CD14-positive monocyte (primary cell): ENCODE data around the gene NEMP1. TPM values are rescaled to one million over a fixed set of nuclear protein-coding genes. Genes with fewer than 3 reads are reported as not detected.
A peak's percentile ranks its signal among the peaks of the same experiment; 100 is the strongest.

ENCODE experiments used
- DNase-seq, 3 donors: peaks; one replicate each; pipeline ENCODE4 v3.0.0-alpha.2; 2011 to 2022
- H2AFZ ChIP-seq: 2 replicates; pipeline ENCODE4 v1.6.0; 2012; ENCODE audit warnings: mild to moderate bottlenecking, low read depth, low read length, inconsistent platforms; ENCODE audit not compliant: insufficient read depth, poor library complexity, severe bottlenecking
- H3K27ac ChIP-seq, 2 donors: 1 replicate in 1 of 2; 2 replicates in 1 of 2; pipeline ENCODE4 v1.5.1; 2012 to 2013; ENCODE audit warnings: low read length in 2 of 2, control low read depth in 1 of 2, inconsistent platforms in 1 of 2, low read depth in 1 of 2, mild to moderate bottlenecking in 1 of 2
- H3K27me3 ChIP-seq, 2 donors: one replicate each; pipeline versions ENCODE4 v1.6.0 to v1.6.1; 2011 to 2013; ENCODE audit warnings: low read length in 2 of 2; ENCODE audit not compliant: control insufficient read depth in 2 of 2, insufficient read depth in 2 of 2
- H3K36me3 ChIP-seq, 2 donors: replicated peaks in 1 of 2; 1 replicate in 1 of 2; 2 replicates in 1 of 2; pipeline versions ENCODE4 v1.5.1 to v1.6.1; 2012 to 2013; ENCODE audit warnings: low read length in 2 of 2, control low read depth in 1 of 2, inconsistent platforms in 1 of 2, mild to moderate bottlenecking in 1 of 2; ENCODE audit not compliant: insufficient read depth in 2 of 2, control insufficient read depth in 1 of 2
- H3K4me1 ChIP-seq, 2 donors: 1 replicate in 1 of 2; 2 replicates in 1 of 2; pipeline versions ENCODE4 v1.5.1 to v1.6.1; 2012 to 2013; ENCODE audit warnings: low read length in 2 of 2, control low read depth in 1 of 2, inconsistent platforms in 1 of 2, mild to moderate bottlenecking in 1 of 2, moderate library complexity in 1 of 2; ENCODE audit not compliant: insufficient read depth in 2 of 2, control insufficient read depth in 1 of 2
- H3K4me2 ChIP-seq: replicated peaks from 2 replicates; pipeline ENCODE3; 2012; ENCODE audit warnings: low read length, moderate library complexity, mild to moderate bottlenecking; ENCODE audit not compliant: poor library complexity, severe bottlenecking; ENCODE audit errors: extremely low read depth
- H3K4me3 ChIP-seq, 3 experiments: fragments of 200-600 bp in 1 of 3; sonication (generic) in 1 of 3; replicated peaks in 1 of 3; 1 replicate in 2 of 3; 2 replicates in 1 of 3; pipeline ENCODE4 v1.5.1; 2011 to 2013; ENCODE audit warnings: low read length in 3 of 3, mild to moderate bottlenecking in 3 of 3, control low read depth in 2 of 3, low read depth in 2 of 3, inconsistent platforms in 1 of 3, moderate library complexity in 1 of 3
- H3K79me2 ChIP-seq: 2 replicates; pipeline ENCODE4 v1.6.0; 2012; ENCODE audit warnings: mild to moderate bottlenecking, control low read depth, inconsistent platforms, low read length, moderate library complexity; ENCODE audit not compliant: insufficient read depth
- H3K9ac ChIP-seq: 2 replicates; pipeline ENCODE4 v1.6.0; 2017; ENCODE audit warnings: low read length, mild to moderate bottlenecking; ENCODE audit not compliant: insufficient read depth, poor library complexity, severe bottlenecking
- H3K9me3 ChIP-seq, 2 donors: replicated peaks in 1 of 2; 1 replicate in 1 of 2; 2 replicates in 1 of 2; pipeline versions ENCODE4 v1.5.1 to v1.6.1; 2012 to 2013; ENCODE audit warnings: low read length in 2 of 2, control low read depth in 1 of 2; ENCODE audit not compliant: control insufficient read depth in 1 of 2, insufficient read depth in 1 of 2
- H4K20me1 ChIP-seq: 2 replicates; pipeline ENCODE4 v1.6.0; 2012; ENCODE audit warnings: mild to moderate bottlenecking, low read length, control low read depth, moderate library complexity; ENCODE audit not compliant: insufficient read depth
- H3K27ac Mint-ChIP-seq, 7 donors: one replicate each; pipeline ENCODE4 v1.8.0; 2020; ENCODE audit warnings: mild to moderate bottlenecking in 7 of 7, mixed read lengths in 7 of 7, moderate library complexity in 6 of 7, inconsistent platforms in 2 of 7
- H3K27me3 Mint-ChIP-seq, 3 donors: one replicate each; pipeline ENCODE4 v1.8.0; 2021 to 2022; ENCODE audit warnings: low read depth in 3 of 3, mild to moderate bottlenecking in 3 of 3, mixed read lengths in 3 of 3, moderate library complexity in 3 of 3, inconsistent platforms in 1 of 3
- H3K36me3 Mint-ChIP-seq, 2 donors: one replicate each; pipeline ENCODE4 v1.8.0; 2020; ENCODE audit warnings: mixed read lengths in 2 of 2, inconsistent platforms in 1 of 2, mild to moderate bottlenecking in 1 of 2
- H3K4me1 Mint-ChIP-seq: one replicate; pipeline ENCODE4 v1.8.0; 2020; ENCODE audit warnings: mild to moderate bottlenecking, mixed read lengths
- H3K4me3 Mint-ChIP-seq, 2 donors: one replicate each; pipeline ENCODE4 v1.8.0; 2020; ENCODE audit warnings: mild to moderate bottlenecking in 2 of 2, mixed read lengths in 2 of 2, moderate library complexity in 1 of 2
- H3K9me3 Mint-ChIP-seq, 7 donors: one replicate each; pipeline ENCODE4 v1.8.0; 2020 to 2022; ENCODE audit warnings: mixed read lengths in 7 of 7, mild to moderate bottlenecking in 6 of 7, moderate library complexity in 6 of 7, inconsistent platforms in 2 of 7
- WGBS: methylation state at CpG from one replicate; pipeline ENCODE4 v1.1.5; 2013; ENCODE audit warnings: missing lambda C conversion rate; ENCODE audit not compliant: insufficient coverage; 5-methylcytosine and 5-hydroxymethylcytosine counted together
- intact Hi-C, 2 donors: fragments of 100-400 bp; cut with micrococcal nuclease; formaldehyde crosslinking; loops; one replicate each; pipeline versions ENCODE4 v1.15.0 to v1.15.1; 2023
- polyA plus RNA-seq, 3 donors: library from polyadenylated mRNA; depleted of rRNA in 1 of 3; unstranded in 2 of 3; stranded (reverse) in 1 of 3; fragments of 300-500 nt in 2 of 3; fragments of >200 nt in 1 of 3; fragmentation: Illumina TruSeq in 2 of 3; gene quantifications; 1 replicate in 2 of 3; 2 replicates in 1 of 3; pipeline ENCODE4 v1.2.3, GENCODE V29; 2012 to 2021
- TF ChIP-seq, protein P1 (sequence below): fragments of 200-600 bp; IDR thresholded peaks from one replicate; pipeline ENCODE4 v1.8.0; 2022; ENCODE audit warnings: antibody characterized with exemption, mild to moderate bottlenecking

The NEMP1 gene
- polyA plus RNA-seq, 3 donors, result 1.9 to 4.6 (median 2.2) TPM

DNA sequence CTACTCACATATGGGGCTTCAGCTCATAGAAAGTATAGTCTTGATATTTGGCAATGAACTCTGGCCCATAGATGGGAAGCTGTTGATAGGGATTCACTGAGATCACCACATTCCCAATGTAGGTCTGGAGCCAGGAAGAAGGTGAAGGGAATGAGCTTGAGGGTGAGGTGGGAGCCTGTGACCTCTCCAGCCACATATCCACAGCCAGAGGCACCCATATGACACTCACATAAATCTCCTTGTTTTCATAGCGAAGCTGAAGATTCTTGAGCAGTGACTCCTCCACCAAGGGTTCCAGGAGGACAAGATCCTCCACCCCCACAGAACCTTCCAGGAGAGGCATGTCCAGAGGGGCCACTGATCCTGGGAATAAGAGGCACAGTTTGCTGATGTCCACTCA is 30.6 kb downstream of the NEMP1 start:
- peak overlapping the region; percentile 75 for H3K4me2 ChIP-seq
- 80% methylated on average over 1 of the region's 1 CpG for WGBS
- TF ChIP-seq, protein P1, sequence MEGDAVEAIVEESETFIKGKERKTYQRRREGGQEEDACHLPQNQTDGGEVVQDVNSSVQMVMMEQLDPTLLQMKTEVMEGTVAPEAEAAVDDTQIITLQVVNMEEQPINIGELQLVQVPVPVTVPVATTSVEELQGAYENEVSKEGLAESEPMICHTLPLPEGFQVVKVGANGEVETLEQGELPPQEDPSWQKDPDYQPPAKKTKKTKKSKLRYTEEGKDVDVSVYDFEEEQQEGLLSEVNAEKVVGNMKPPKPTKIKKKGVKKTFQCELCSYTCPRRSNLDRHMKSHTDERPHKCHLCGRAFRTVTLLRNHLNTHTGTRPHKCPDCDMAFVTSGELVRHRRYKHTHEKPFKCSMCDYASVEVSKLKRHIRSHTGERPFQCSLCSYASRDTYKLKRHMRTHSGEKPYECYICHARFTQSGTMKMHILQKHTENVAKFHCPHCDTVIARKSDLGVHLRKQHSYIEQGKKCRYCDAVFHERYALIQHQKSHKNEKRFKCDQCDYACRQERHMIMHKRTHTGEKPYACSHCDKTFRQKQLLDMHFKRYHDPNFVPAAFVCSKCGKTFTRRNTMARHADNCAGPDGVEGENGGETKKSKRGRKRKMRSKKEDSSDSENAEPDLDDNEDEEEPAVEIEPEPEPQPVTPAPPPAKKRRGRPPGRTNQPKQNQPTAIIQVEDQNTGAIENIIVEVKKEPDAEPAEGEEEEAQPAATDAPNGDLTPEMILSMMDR, result no peak
- peak overlapping the region in 1 of 2 donors; percentile 85 for H3K4me3 Mint-ChIP-seq
- no peaks in the 10 kb centered on the region for H3K9me3 Mint-ChIP-seq
- H3K4me1 Mint-ChIP-seq, result peaks cover 60% of the 10 kb centered on the region
- H3K36me3 ChIP-seq, result no peaks in the 10 kb centered on the region
- H4K20me1 ChIP-seq, result no peaks in the 10 kb centered on the region
- H3K79me2 ChIP-seq, result no peaks in the 10 kb centered on the region
- no peaks in the 10 kb centered on the region for H3K27me3 ChIP-seq
- no peaks in the 10 kb centered on the region for H3K36me3 Mint-ChIP-seq
- peak overlapping the region; percentile 89 to 98 (median 94) for H3K27ac Mint-ChIP-seq
- H3K4me3 ChIP-seq, result peak overlapping the region in 1 of 3 experiments; percentile 69
- peak overlapping the region; percentile 56 for H2AFZ ChIP-seq
- H3K4me1 ChIP-seq, result peaks cover 55% of the 10 kb centered on the region in 2 donors
- H3K9me3 ChIP-seq, result no peaks in the 10 kb centered on the region
- H3K27ac ChIP-seq, result peak overlapping the region; percentile 85
- intact Hi-C loops, result no loop called here
- no peak for DNase-seq
- peak overlapping the region; percentile 17 for H3K9ac ChIP-seq
- H3K27me3 Mint-ChIP-seq, result peaks cover 3 to 9% (median 7%) of the 10 kb centered on the region in 3 donors

DNA sequence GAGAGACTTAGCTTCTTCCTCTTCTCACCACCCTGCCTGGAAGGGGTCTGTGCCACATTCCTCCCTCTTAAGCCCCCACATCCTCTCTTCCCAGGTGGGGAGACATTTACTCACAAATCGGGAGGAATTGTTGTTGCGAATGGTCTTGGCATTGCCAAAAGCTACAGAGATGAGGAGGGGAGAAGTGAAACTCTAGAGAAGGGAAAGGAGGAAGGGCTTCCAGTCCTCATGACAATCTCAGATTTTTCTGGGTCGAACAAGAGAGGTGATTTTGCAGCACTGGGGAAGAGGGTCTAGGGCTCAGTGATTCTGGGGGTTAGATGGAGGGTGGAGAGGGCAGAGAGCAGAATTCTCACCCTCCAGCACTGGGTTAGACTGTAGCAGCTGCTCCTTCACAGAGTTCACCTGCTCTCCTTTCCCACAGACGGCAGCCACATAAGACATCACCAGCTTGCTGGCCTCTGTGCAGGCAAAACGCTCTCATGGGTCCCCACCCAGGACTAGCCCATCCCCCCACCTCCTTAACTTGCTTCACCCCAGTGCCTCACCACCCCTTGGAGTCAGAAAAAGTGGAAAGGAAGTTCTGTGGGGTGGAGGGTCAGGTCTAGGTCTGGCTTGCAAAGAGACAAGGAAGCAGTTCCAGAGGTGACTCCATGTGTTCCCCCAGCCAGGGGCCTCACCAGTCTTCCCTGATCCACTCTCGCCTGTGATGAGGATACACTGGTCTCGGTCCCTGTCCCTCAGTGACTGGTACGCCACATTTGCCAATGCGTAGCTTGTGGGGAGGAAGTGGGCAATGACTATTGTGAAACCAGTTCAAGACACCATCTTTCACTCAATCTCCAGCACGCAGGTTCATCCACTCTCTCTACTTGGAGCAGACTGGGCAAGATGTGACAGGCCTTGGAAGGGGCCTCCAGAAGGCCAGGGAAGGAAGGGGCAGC is 31.4 kb downstream of the NEMP1 start:
- Histone ChIP-seq H3K4me3 (peak overlapping the region; percentile 8 to 69 (median 15)), H4K20me1 (no peaks in the 10 kb centered on the region), H3K27ac (peak overlapping the region; percentile 85), H3K79me2 (no peaks in the 10 kb centered on the region), H2AFZ (peak overlapping the region; percentile 56), H3K9me3 (no peaks in the 10 kb centered on the region), H3K4me1 (peaks cover 55% of the 10 kb centered on the region in 2 donors), H3K36me3 (no peaks in the 10 kb centered on the region), H3K27me3 (no peaks in the 10 kb centered on the region), H3K9ac (peak overlapping the region; percentile 17), H3K4me2 (peak overlapping the region; percentile 75)
- H3K4me1 Mint-ChIP-seq, result peaks cover 60% of the 10 kb centered on the region
- H3K36me3 Mint-ChIP-seq, result no peaks in the 10 kb centered on the region
- TF ChIP-seq, protein P1, result no peak
- H3K27ac Mint-ChIP-seq, result peak overlapping the region; percentile 89 to 98 (median 94)
- H3K4me3 Mint-ChIP-seq, result peak overlapping the region; percentile 49 to 85
- H3K9me3 Mint-ChIP-seq, result no peaks in the 10 kb centered on the region
- H3K27me3 Mint-ChIP-seq, result peaks cover 3 to 10% (median 7%) of the 10 kb centered on the region in 3 donors
- DNase-seq, result peak; percentile 72 to 87 (median 86)
- WGBS, result 0% methylated on average over 4 of the region's 10 CpGs
- intact Hi-C loops, result no loop called here
